Anterior cingulate cortex (tissue), 58 donors: ENCODE measurements around the gene SPHK1.

Experiments used
- DNase-seq, 58 donors: peaks; one replicate each; lab custom pipeline; 2025; lab: John Stamatoyannopoulos, UW

Gene SPHK1

DNA sequence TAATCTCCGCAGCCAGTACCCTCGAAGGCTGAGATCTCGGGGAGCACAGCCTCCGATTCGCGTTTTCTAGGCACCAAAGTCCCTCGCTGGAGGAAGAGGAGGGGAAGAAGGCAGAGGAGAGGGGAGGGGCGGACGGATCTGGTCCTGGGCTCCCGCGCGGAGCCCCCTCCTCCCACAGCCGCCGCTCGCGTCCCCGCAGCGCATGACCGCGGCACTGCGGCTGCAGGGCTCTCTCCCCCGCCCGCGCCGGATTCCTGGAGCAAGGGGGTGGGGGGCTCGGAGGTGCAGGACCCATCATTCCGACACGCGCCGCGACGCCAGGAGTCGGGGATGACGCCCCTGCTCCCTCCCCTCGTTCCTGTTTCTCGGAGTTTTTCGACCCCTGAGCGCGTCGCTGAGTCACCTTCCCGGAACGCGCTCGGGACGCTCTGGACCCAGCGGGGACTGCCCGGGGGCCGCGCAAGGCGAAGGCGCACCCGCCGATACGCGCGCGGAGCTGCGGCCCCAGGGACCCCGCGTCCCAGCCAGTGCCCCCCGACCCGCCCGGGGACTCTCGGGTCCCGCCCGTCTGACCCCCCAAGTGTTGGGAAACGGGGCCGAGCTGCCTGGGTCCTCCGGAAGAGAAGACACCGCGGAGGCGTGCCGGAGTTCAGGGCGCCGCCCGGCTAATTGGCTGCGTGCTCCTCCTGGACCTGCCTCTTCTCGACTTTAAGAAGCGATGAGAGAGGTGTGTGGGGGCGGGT, 1.4 kb upstream of the SPHK1 start:
- DNase-seq: peak in 1 of 58 donors; percentile 40

- peak in 2 of 58 donors; percentile 17 to 41 for DNase-seq
These were observed 725 bp upstream of the SPHK1 start for GRCh38 chr17:76383546-76384221.

GRCh38 chr17:76384987-76385891, 830 bp downstream of the SPHK1 start:
- DNase-seq: peak in 1 of 58 donors; percentile 63

DNA sequence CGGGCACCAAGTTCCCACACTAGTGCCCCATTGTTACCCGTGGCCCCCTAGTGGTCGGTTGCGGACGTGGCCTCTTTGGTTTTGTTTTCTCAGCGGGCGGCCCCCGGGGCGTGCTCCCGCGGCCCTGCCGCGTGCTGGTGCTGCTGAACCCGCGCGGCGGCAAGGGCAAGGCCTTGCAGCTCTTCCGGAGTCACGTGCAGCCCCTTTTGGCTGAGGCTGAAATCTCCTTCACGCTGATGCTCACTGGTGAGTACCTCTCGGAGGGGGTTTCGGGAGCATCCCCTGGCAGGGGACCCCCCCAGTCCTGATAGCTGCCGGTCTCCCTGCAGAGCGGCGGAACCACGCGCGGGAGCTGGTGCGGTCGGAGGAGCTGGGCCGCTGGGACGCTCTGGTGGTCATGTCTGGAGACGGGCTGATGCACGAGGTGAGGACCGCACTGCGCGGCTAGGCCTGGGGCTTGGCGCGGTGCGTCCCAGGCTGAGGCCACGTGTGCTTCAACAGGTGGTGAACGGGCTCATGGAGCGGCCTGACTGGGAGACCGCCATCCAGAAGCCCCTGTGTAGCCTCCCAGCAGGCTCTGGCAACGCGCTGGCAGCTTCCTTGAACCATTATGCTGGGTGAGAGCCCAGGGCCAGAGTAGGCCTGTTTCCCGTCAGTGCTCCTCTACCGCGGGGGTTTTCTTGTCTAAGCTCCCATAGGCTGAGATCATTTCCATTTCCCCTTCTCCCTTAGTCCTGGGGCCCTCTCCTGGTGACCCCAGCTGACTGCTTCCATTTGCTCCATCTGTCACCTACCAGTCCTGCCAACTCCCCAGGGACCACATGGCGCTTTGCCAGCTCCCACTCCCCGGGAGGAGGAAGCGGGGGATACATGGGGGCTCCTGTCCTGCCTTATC, 1.7 kb downstream of the SPHK1 start:
- peak in 18 of 58 donors; percentile 11 to 53 (median 32) for DNase-seq

GRCh38 chr17:76386966-76387765, 2.8 kb downstream of the SPHK1 start:
- no peak for DNase-seq

DNA sequence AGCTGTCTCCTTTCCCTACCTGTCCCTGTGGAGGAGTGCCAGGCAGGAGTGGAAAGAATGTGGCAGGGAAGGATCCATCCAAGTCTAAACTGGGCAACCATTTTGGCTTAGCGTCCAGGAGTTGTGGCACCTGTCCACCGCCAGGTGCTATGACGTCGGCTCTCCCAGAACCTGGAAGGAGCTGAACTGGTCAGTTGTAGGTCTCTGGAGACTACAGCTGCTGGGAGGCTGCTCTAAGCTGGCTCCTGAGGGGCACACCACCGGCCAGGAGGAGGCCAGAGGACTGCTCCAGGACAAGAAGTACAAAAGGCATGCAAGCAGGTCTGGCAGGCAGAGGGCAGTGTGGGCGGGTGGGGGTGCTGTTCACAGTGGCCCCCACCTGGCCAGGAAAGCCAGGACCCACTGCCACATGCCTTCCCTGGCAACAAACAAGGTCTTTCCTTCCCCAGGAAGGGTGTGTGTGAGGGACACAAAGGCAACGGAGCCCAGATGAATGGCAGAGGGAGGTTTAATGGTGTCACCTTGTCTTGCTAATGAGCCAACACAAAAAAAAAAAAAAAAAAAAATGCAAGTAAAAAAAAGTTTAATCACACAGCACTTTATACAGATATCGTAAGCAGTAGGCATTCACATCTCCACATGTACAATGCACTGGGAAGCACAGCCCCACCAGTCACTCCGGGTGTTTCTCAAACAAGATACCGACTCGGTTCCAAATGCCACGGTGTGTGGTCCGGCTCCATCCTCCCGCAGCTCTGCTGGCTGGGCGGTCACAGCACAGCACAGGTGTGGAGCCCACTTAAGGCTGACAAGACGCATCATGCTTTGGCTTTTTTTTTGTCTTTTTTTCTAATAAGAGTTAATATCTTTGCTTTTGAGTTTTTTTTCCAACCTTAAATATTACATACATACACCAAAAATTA, 4.8 kb downstream of the SPHK1 start:
- DNase-seq: no peak

DNA sequence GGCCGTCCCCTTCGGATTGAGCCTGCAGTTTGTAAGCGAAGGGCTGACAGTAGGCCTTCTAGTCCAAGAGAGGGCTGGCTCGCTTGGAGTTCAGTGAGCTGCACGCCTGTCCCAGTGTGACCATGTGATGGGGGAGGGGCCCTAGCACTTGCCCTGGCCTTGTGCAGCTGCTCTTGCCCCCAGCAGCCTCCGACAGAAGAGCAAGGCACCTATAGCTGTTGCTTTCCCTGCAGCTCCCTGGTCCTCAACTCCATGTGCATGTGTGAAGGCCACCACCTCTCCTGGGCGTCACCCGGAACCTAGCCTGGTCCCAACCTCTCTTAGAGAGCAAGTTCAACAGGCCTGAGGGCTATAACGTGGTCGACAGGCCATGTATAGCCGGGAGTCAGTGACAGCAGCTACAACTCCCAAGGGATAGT, 5.6 kb downstream of the SPHK1 start:
- no peak for DNase-seq

DNA sequence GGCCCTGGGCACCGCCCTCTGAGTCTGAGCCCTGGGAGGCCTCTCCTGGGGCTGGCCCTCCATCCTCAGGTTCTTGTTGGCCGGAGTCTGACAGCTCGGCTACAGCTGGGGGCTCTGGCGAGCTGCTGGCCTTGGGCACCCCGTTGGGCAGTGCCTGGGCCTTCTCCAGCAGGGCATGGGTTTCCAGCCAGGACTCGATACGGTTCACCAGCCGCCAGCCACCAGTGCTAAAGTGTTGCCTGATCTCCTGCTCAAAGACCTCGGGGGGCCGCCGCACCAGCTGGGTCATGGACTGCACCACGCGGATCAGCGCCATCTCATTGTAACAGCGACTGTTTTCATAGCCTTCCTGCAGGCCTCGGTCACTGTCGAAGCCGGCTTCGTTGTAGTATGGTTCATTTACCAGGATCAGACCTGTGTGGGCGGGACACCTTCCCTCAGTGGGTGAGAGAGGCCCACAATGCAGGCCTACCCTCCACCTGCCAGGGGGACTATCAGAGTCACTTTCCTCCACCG, 6.8 kb downstream of the SPHK1 start:
- no peak for DNase-seq

GRCh38 chr17:76394166-76394565, 9.8 kb downstream of the SPHK1 start:
- DNase-seq: no peak

GRCh38 chr17:76395980-76396379, 11.6 kb downstream of the SPHK1 start:
- no peak for DNase-seq

DNA sequence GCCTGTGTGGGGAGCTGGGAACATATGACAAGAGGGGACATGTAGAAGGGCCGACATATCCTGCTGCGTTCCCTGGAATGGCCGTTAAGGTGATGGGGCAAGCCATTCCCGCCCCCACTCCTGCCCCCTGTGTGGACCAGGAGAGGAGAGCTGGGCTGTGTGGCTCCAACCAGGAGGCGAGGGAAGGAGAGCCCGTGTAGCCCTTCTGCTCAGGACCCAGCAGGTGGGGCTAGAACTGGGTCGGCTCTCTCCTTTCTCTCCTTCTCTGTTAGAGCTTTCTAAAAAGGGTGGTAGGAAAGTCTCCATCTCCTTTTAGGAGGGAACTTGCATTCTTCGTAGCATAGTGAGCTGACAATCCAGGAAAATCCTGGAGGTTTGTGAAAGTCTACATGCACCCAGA, 12.8 kb downstream of the SPHK1 start:
- DNase-seq: no peak

DNA sequence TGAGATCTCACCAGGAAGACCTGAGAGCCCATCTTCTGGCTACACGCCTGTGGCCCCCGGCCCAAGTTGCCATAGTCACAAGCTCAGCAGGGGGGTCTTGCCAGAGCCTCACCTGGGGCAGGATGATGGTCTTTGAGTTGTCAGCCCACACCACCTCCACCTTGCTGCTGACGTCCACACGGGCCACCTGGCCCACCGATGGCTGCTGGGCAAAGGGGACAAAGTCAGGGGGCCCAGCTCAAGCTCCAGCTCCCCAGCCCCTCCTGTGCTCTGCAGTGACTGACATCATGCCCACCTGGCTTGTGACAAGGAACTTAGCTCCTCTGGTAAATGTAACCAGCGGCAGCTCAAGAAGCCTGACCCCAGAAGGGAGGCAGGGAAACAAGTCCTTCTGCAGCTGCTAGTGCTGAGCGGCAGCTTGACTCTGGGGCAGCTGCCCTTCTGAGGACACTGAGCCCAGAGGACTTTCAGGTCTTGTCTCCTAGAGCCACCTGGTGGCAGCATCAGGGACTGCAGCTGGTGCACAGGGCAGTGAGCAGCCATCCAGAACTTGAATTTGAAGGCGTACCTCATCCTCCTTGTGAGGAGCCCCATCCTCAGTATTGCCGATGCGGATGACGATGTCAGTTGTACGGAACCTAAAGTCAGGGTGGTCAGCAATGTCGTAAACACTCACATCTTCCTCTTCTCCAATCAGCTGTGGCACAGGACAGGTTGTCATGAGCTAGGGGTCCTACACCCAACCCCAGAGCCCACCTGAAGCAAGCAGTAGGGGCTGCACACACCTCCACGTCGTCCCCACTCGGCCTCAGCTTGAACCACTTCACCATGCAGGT, 13.5 kb downstream of the SPHK1 start:
- DNase-seq: peak in 55 of 58 donors; percentile 20 to 96 (median 75)

- no peak for DNase-seq
These were observed 14.2 kb downstream of the SPHK1 start for GRCh38 chr17:76398523-76399174.

GRCh38 chr17:76399175-76400172, 15.1 kb downstream of the SPHK1 start:
- DNase-seq: no peak

DNA sequence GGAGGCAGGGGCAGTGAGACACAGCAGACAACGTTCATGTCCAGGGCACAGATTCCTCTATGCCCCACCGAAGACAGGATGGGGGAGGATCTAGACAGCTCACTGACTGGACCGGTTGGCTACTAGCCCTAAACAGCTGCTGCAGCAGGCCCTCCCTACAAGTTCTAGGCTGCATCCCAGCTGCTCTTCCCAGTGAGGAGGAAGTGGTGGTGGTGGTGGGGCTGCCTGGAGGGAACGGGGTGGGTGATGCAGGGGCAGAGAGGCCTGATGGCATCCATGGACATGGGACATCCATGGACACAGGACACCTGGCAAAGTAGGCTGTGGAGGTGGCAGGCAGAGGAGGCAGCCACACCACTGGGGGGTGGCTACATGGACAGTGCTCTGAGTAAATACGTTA, 18.3 kb downstream of the SPHK1 start:
- DNase-seq: no peak
